OCI-LY1 (cell line): ENCODE measurements around the gene CDKN1C.

Source experiments
- H2AFZ ChIP-seq: fragments of 200-600 bp; sonication (generic), shearing (Covaris generic); 2 replicates; pipeline ENCODE4 v1.6.0; 2014; ENCODE audit warnings: antibody characterized with exemption, mild to moderate bottlenecking, low read length
- H3F3A ChIP-seq: fragments of 200-600 bp; sonication (generic), shearing (Covaris generic); 2 replicates; pipeline ENCODE4 v1.6.0; 2014; ENCODE audit warnings: mild to moderate bottlenecking, antibody characterized with exemption, low read length, moderate library complexity; ENCODE audit not compliant: insufficient read depth
- H3K27ac ChIP-seq: fragments of 200-600 bp; sonication (generic); 2 replicates; pipeline ENCODE4 v1.5.1; 2014; ENCODE audit warnings: low read length, mixed run types, mild to moderate bottlenecking, low read depth; ENCODE audit not compliant: poor library complexity, severe bottlenecking
- H3K27me3 ChIP-seq: fragments of 200-600 bp; sonication (generic); 2 replicates; pipeline ENCODE4 v1.6.0; 2014; ENCODE audit warnings: antibody characterized with exemption, mild to moderate bottlenecking, low read length, moderate library complexity; ENCODE audit not compliant: insufficient read depth
- H3K36me3 ChIP-seq: fragments of 200-600 bp; sonication (generic); 2 replicates; pipeline ENCODE4 v1.6.1; 2014; ENCODE audit warnings: mild to moderate bottlenecking, antibody characterized with exemption, low read length, moderate library complexity, mixed read lengths; ENCODE audit not compliant: insufficient read depth
- H3K4me1 ChIP-seq: fragments of 200-600 bp; sonication (generic); 2 replicates; pipeline ENCODE4 v1.5.1; 2014; ENCODE audit warnings: mild to moderate bottlenecking, low read length, moderate library complexity; ENCODE audit not compliant: insufficient read depth, severe bottlenecking
- H3K4me2 ChIP-seq: fragments of 200-600 bp; sonication (generic), shearing (Covaris generic); 2 replicates; pipeline ENCODE4 v1.6.1; 2014; ENCODE audit warnings: low read length
- H3K4me3 ChIP-seq: fragments of 200-600 bp; sonication (generic); 2 replicates; pipeline ENCODE4 v1.5.1; 2014; ENCODE audit warnings: low read length, low read depth, mild to moderate bottlenecking, mixed read lengths; ENCODE audit not compliant: poor library complexity, severe bottlenecking
- H3K79me2 ChIP-seq: fragments of 200-600 bp; shearing (Covaris generic); 2 replicates; pipeline ENCODE4 v1.6.1; 2016; ENCODE audit warnings: mixed run types, low read length, mixed read lengths; ENCODE audit not compliant: insufficient read depth
- H3K9ac ChIP-seq: fragments of 200-600 bp; sonication (generic), shearing (Covaris generic); 2 replicates; pipeline ENCODE4 v1.6.1; 2014; ENCODE audit warnings: mild to moderate bottlenecking, low read length, mixed read lengths
- H3K9me2 ChIP-seq: fragments of 200-600 bp; sonication (generic), shearing (Covaris generic); 2 replicates; pipeline ENCODE4 v1.6.1; 2014; ENCODE audit warnings: low read depth, mild to moderate bottlenecking, low read length, mixed read lengths
- H3K9me3 ChIP-seq: fragments of 200-600 bp; shearing (Covaris generic); 2 replicates; pipeline ENCODE4 v1.6.1; 2014; ENCODE audit warnings: low read length, mixed read lengths
- H4K20me1 ChIP-seq: fragments of 200-600 bp; sonication (generic), shearing (Covaris generic); 2 replicates; pipeline ENCODE4 v1.6.0; 2016; ENCODE audit warnings: mild to moderate bottlenecking, low read length; ENCODE audit not compliant: insufficient read depth
- EZH2 ChIP-seq: fragments of 200-600 bp; sonication (generic), shearing (Covaris generic); IDR thresholded peaks from 2 replicates; pipeline ENCODE4 v1.8.0; 2017; ENCODE audit warnings: borderline replicate concordance, mixed run types, mild to moderate bottlenecking, antibody characterized with exemption, low read length, moderate library complexity, mixed read lengths
- TF ChIP-seq, protein P1 (sequence below): fragments of 200-600 bp; sonication (generic), shearing (Covaris generic); IDR thresholded peaks from 2 replicates; pipeline ENCODE4 v1.5.1; 2017; ENCODE audit warnings: mild to moderate bottlenecking, antibody characterized with exemption, low read length, moderate library complexity, mixed read lengths

CDKN1C gene

GRCh38 chr11:2836315-2837095 is 49.1 kb downstream of the CDKN1C start:
- H3K27me3 ChIP-seq: no peaks in the 10 kb centered on the region
- no peak overlapping the region for H3K4me2 ChIP-seq
- H3K9me3 ChIP-seq: no peaks in the 10 kb centered on the region
- TF ChIP-seq EZH2: no peak
- TF ChIP-seq, protein P1, sequence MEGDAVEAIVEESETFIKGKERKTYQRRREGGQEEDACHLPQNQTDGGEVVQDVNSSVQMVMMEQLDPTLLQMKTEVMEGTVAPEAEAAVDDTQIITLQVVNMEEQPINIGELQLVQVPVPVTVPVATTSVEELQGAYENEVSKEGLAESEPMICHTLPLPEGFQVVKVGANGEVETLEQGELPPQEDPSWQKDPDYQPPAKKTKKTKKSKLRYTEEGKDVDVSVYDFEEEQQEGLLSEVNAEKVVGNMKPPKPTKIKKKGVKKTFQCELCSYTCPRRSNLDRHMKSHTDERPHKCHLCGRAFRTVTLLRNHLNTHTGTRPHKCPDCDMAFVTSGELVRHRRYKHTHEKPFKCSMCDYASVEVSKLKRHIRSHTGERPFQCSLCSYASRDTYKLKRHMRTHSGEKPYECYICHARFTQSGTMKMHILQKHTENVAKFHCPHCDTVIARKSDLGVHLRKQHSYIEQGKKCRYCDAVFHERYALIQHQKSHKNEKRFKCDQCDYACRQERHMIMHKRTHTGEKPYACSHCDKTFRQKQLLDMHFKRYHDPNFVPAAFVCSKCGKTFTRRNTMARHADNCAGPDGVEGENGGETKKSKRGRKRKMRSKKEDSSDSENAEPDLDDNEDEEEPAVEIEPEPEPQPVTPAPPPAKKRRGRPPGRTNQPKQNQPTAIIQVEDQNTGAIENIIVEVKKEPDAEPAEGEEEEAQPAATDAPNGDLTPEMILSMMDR: no peak
- H4K20me1 ChIP-seq: no peaks in the 10 kb centered on the region
- no peak overlapping the region for H3K9ac ChIP-seq
- no peaks in the 10 kb centered on the region for H3F3A ChIP-seq
- no peaks in the 10 kb centered on the region for H3K36me3 ChIP-seq
- H2AFZ ChIP-seq: no peak overlapping the region
- no peaks in the 10 kb centered on the region for H3K4me1 ChIP-seq
- H3K9me2 ChIP-seq: no peaks in the 10 kb centered on the region
- H3K27ac ChIP-seq: no peak overlapping the region
- H3K79me2 ChIP-seq: no peaks in the 10 kb centered on the region
- H3K4me3 ChIP-seq: no peak overlapping the region

GRCh38 chr11:2835751-2836150 is 49.8 kb downstream of the CDKN1C start:
- Histone ChIP-seq H3K36me3 (no peaks in the 10 kb centered on the region), H2AFZ (no peak overlapping the region), H3K27ac (no peak overlapping the region), H4K20me1 (no peaks in the 10 kb centered on the region), H3K79me2 (no peaks in the 10 kb centered on the region), H3K9me3 (no peaks in the 10 kb centered on the region), H3K4me2 (no peak overlapping the region), H3K27me3 (no peaks in the 10 kb centered on the region), H3K4me3 (no peak overlapping the region), H3K9me2 (no peaks in the 10 kb centered on the region), H3K4me1 (no peaks in the 10 kb centered on the region), H3K9ac (no peak overlapping the region), H3F3A (no peaks in the 10 kb centered on the region)
- TF ChIP-seq, protein P1: no peak
- no peak for TF ChIP-seq EZH2

DNA sequence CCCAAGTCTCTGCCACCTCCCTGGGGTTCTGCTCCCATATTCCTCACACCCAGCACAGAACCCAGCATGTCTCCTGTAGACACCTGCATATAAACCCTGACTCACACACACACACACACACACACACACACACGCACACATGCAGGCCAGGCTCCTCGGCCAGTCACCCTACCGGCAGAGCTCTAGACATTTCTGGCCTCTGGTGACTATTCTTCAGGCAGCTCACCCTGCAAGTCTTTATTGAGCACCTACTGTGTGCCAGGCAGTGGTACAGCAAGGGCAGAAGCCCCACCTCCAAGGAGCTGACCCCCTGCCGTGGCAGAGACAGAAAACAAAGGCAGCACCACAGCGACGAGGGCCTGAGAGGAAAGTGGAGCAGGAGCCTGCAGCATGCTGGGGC is 50.3 kb downstream of the CDKN1C start:
- H3K79me2 ChIP-seq: no peaks in the 10 kb centered on the region
- H2AFZ ChIP-seq: no peak overlapping the region
- no peaks in the 10 kb centered on the region for H3K36me3 ChIP-seq
- H4K20me1 ChIP-seq: no peaks in the 10 kb centered on the region
- no peak overlapping the region for H3K4me3 ChIP-seq
- H3K27me3 ChIP-seq: no peaks in the 10 kb centered on the region
- no peak overlapping the region for H3K27ac ChIP-seq
- H3K4me1 ChIP-seq: no peaks in the 10 kb centered on the region
- H3K9me3 ChIP-seq: no peaks in the 10 kb centered on the region
- no peak overlapping the region for H3K9ac ChIP-seq
- TF ChIP-seq, protein P1: no peak
- no peak for TF ChIP-seq EZH2
- no peaks in the 10 kb centered on the region for H3F3A ChIP-seq
- no peaks in the 10 kb centered on the region for H3K9me2 ChIP-seq
- no peak overlapping the region for H3K4me2 ChIP-seq
